Activated CD8-positive, alpha-beta memory T cell treated with anti-CD3 and anti-CD28 coated beads for 1 hour (primary cell): ENCODE measurements around the gene TSPAN12.
A peak's percentile ranks its signal among the peaks of the same experiment; 100 is the strongest.
"Not testable (repeated sequence)": the region's sequence is repeated elsewhere in the genome, so short reads cannot be mapped to it uniquely, and the experiment has no call there.

ENCODE experiments used
- DNase-seq, 2 donors: peaks; one replicate each; pipeline ENCODE4 v3.0.0-alpha.2; 2020; ENCODE audit warnings: low read depth in 1 of 2; ENCODE audit errors: extremely low read depth in 1 of 2

The TSPAN12 gene

GRCh38 chr7:120807390-120807789, 50.6 kb downstream of the TSPAN12 start:
- no peak for DNase-seq

- DNase-seq = no peak
These were observed 51.3 kb downstream of the TSPAN12 start for GRCh38 chr7:120806669-120807068.

GRCh38 chr7:120805636-120806388, 52.1 kb downstream of the TSPAN12 start:
- peak in 1 of 2 donors; percentile 25 for DNase-seq

GRCh38 chr7:120802751-120803150, 55.2 kb downstream of the TSPAN12 start:
- DNase-seq = no peak

- DNase-seq = no peak
These were observed 58.0 kb downstream of the TSPAN12 start for GRCh38 chr7:120799813-120800475.

- DNase-seq = no peak
These were observed 58.8 kb downstream of the TSPAN12 start for GRCh38 chr7:120799147-120799546.

- DNase-seq = no peak
These were observed 60.8 kb downstream of the TSPAN12 start for GRCh38 chr7:120797026-120797645.

- DNase-seq = no peak
These were observed 63.7 kb downstream of the TSPAN12 start for GRCh38 chr7:120794106-120794729.

- no peak for DNase-seq
These were observed 64.6 kb downstream of the TSPAN12 start for GRCh38 chr7:120793213-120793936.

GRCh38 chr7:120792861-120793130, 65.1 kb downstream of the TSPAN12 start:
- no peak for DNase-seq

GRCh38 chr7:120792091-120792860, 65.7 kb downstream of the TSPAN12 start:
- DNase-seq = peak; percentile 9 to 37

GRCh38 chr7:120785095-120785494, 72.8 kb downstream of the TSPAN12 start:
- no peak for DNase-seq

GRCh38 chr7:120783721-120784120, 74.2 kb downstream of the TSPAN12 start:
- no peak for DNase-seq

GRCh38 chr7:120783273-120783672, 74.7 kb downstream of the TSPAN12 start:
- DNase-seq = no peak

GRCh38 chr7:120781924-120782323, 76.0 kb downstream of the TSPAN12 start:
- not testable (repeated sequence) for DNase-seq

- no peak for DNase-seq
These were observed 77.0 kb downstream of the TSPAN12 start for GRCh38 chr7:120780938-120781337.

GRCh38 chr7:120780451-120780850, 77.5 kb downstream of the TSPAN12 start:
- DNase-seq = not testable (repeated sequence)

- DNase-seq = not testable (repeated sequence)
These were observed 78.9 kb downstream of the TSPAN12 start for GRCh38 chr7:120779078-120779477.

GRCh38 chr7:120775755-120776154, 82.2 kb downstream of the TSPAN12 start:
- no peak for DNase-seq

- no peak for DNase-seq
These were observed 83.5 kb downstream of the TSPAN12 start for GRCh38 chr7:120774481-120774880.
